ENCODE results near the gene PAX4.

PAX4 gene

GRCh38 chr7:127652333-127653248 is 34.6 kb upstream of the PAX4 start:
- 0 out of 2 replicates have a peak, but pooled peaks have one; percentile 1 for TF ChIP-seq TEAD4 (IDR thresholded peaks at IDR 0.05)
- no peak for TF ChIP-seq EP300 (IDR thresholded peaks at IDR 0.05; ENCODE audit: borderline replicate concordance)
- TF ChIP-seq TAF1 (IDR thresholded peaks at IDR 0.05; ENCODE audit: low read depth), result no peak; the same call in 1 of the 2 replicates
- peak; percentile 58; the same call in 1 of the 2 replicates for TF ChIP-seq YY1 (IDR thresholded peaks at IDR 0.05; ENCODE audit: low read depth)
- TF ChIP-seq RAD21 (IDR thresholded peaks at IDR 0.05; ENCODE audit: low read depth), result no peak
- TF ChIP-seq NFIC (IDR thresholded peaks at IDR 0.05), result no peak
- TF ChIP-seq, protein P1, sequence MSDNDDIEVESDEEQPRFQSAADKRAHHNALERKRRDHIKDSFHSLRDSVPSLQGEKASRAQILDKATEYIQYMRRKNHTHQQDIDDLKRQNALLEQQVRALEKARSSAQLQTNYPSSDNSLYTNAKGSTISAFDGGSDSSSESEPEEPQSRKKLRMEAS (IDR thresholded peaks at IDR 0.05), result no peak; the same call in 1 of the 2 replicates
- TF ChIP-seq EGR1 (IDR thresholded peaks at IDR 0.05), result no peak
- 0 out of 2 replicates have a peak, but pooled peaks have one; percentile 3 for TF ChIP-seq USF1 (IDR thresholded peaks at IDR 0.05)
- TF ChIP-seq ZBTB7A (IDR thresholded peaks at IDR 0.05; ENCODE audit: low read depth), result no peak
- no peak for TF ChIP-seq CREB1 (IDR thresholded peaks at IDR 0.05; ENCODE audit: low read depth)
- no peak for TF ChIP-seq REST (IDR thresholded peaks at IDR 0.05; ENCODE audit: low read depth)
- TF ChIP-seq CEBPB (IDR thresholded peaks at IDR 0.05), result no peak
- no peak for TF ChIP-seq FOXM1 (IDR thresholded peaks at IDR 0.05; ENCODE audit: borderline replicate concordance, low read depth)

- peak; percentile 64 for TF ChIP-seq CREB1 (IDR thresholded peaks at IDR 0.05; ENCODE audit: low read depth)
- TF ChIP-seq NFIC (IDR thresholded peaks at IDR 0.05), result no peak
- no peak for TF ChIP-seq CEBPB (IDR thresholded peaks at IDR 0.05)
- 0 out of 2 replicates have a peak, but pooled peaks have one; percentile 30 for TF ChIP-seq USF1 (IDR thresholded peaks at IDR 0.05)
- TF ChIP-seq, protein P1 (IDR thresholded peaks at IDR 0.05), result peak; percentile 92
- TF ChIP-seq FOXM1 (IDR thresholded peaks at IDR 0.05; ENCODE audit: borderline replicate concordance, low read depth), result no peak
- peak; percentile 44; the same call in 1 of the 2 replicates for TF ChIP-seq YY1 (IDR thresholded peaks at IDR 0.05; ENCODE audit: low read depth)
- TF ChIP-seq ZBTB7A (IDR thresholded peaks at IDR 0.05; ENCODE audit: low read depth), result no peak
- peak; percentile 35 for TF ChIP-seq TCF12 (IDR thresholded peaks at IDR 0.05; ENCODE audit: low read depth)
- TF ChIP-seq EGR1 (IDR thresholded peaks at IDR 0.05), result no peak
- TF ChIP-seq RAD21 (IDR thresholded peaks at IDR 0.05; ENCODE audit: low read depth), result peak; percentile 1; the same call in 1 of the 2 replicates
- TF ChIP-seq TAF1 (IDR thresholded peaks at IDR 0.05; ENCODE audit: low read depth), result peak; percentile 82
- 0 out of 2 replicates have a peak, but pooled peaks have one; percentile 2 for TF ChIP-seq TEAD4 (IDR thresholded peaks at IDR 0.05)
Observed at GRCh38 chr7:127651556-127652332, 33.8 kb upstream of the PAX4 start, which contains the start of gene SND1. Gene SND1, plus strand, starts transcription at chr7:127652194. Its CDS starts 180 bp downstream, at chr7:127652374.

DNA sequence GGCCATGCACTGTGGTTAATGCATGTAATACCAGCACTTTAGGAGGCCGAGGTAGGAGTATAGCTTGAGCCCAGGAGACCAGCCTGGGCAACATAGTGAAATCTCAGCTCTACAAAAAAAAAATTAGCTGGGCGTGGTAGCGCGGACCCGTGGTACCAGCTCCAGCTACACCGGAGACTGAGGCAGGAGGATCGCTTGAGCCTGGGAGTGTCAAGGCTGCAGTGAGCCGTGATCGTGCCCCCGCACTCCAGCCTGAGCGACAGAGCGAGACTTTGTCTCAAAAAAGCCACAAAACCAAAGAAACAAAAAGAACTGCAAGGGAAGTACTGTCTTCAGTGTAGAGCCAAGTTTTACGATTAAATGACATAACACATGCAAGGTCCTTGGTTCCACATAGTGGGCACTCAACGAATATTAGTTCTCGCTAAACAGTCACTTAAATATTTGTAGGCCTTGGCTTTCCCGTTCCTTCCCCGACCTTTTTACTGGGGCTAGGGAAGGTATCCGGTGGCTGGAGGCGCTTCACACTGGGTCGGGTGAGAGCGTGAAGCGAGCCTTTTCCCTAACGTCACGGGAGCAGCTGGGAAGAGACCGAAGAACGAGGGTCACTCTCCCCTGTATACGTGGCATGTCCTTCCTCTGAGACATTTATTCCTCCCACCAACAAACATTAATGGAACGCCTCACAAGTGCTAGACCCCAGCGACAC is 33.1 kb upstream of the PAX4 start:
- TF ChIP-seq TEAD4 (IDR thresholded peaks at IDR 0.05) (no peak), FOXM1 (IDR thresholded peaks at IDR 0.05; ENCODE audit: borderline replicate concordance, low read depth) (no peak), CREB1 (IDR thresholded peaks at IDR 0.05; ENCODE audit: low read depth) (no peak), EP300 (IDR thresholded peaks at IDR 0.05; ENCODE audit: borderline replicate concordance) (no peak), TAF1 (IDR thresholded peaks at IDR 0.05; ENCODE audit: low read depth) (no peak), USF1 (IDR thresholded peaks at IDR 0.05) (no peak), ZBTB7A (IDR thresholded peaks at IDR 0.05; ENCODE audit: low read depth) (no peak), REST (IDR thresholded peaks at IDR 0.05; ENCODE audit: low read depth) (no peak), TCF12 (IDR thresholded peaks at IDR 0.05; ENCODE audit: low read depth) (no peak), RAD21 (IDR thresholded peaks at IDR 0.05; ENCODE audit: low read depth) (no peak), EGR1 (IDR thresholded peaks at IDR 0.05) (no peak), CEBPB (IDR thresholded peaks at IDR 0.05) (no peak)
- TF ChIP-seq, protein P1 (IDR thresholded peaks at IDR 0.05), result no peak
